Measurements from ENCODE around the gene YLPM1.
A peak's percentile ranks its signal among the peaks of the same experiment; 100 is the strongest.

YLPM1 gene

DNA sequence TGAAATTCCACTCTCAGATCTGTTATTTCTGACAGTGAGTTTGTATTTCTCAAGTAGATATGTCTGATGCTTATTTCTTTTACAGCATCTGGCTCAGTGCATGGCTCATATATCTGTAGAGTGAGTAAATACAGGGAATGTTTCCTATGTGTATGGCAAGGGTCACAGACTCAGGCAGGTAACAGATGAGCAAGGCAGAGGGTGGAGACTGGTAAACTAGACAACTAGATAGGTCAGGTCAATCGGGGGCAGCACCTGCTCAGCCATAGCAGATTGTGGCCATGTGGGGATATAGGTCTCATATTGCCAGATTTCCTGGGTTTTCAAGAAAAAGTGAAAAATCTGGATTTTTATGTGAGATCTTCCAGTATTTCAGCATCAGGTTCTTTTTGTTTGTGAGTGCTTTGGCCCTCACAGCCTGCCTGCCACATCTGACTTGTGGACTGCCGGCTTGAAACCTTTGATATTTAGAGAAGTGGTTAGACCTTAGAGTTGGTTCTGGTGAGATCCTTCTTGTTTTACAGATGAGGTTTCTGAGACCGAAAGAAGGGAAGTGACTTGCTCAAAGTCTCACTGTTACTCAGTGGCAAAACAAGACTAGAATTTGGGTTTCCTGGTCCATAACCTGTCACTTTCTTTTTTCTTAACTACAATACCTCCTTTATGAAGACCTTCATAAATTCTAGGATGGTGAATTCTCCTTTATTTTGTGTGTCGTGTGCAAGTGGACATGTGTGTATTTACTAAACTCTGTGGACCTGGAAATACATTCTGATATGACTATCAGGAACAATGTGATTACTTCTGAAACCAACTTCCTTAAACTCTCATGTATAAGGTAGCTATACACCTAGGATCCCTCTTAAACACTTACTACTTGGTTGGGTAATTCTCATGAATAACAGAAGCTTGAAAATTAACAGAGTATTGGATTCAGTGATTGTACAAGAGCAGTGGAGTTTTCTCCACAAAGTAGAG lies 78.4 kb downstream of the YLPM1 start:
- DNase-seq, result no peak

DNA sequence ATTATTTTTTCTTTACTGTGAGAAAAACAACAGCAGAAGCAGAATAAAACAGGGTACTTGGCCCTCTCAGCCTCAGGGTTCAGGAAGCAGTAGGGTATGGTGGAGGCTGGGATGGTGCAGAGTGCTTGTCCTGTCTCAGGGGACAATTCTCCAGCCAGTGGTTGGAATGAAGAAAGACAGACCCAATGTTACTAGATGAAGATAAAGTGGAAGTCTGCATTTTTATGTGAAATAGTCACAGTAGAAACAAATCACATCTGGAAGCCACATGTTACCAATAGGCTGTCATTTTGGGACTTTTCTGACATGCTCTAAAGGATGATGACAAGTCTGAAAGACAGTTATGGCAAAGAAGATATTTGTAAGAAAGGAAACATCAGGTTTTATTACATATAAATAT lies 80.5 kb downstream of the YLPM1 start:
- DNase-seq, result no peak

DNA sequence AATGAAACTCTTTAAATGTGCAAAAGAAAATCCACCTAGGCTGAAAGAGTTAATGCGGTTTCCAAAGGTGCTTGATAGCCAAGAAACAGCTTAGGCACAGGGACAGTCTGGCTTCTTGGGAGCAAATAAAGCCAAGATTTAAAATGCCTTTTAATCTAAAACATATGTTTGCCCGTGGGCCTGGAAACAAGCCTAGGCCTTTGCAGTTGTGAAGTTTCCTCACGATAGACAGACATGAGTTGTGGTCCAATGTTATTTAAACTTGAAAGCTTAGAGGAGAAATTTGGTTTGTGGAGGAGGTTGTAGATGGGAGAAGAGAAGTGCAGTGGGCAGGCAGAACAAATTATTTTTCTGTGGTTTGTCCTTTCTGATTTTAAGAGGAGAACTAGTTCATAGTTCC lies 83.1 kb downstream of the YLPM1 start:
- no peak for DNase-seq

DNA sequence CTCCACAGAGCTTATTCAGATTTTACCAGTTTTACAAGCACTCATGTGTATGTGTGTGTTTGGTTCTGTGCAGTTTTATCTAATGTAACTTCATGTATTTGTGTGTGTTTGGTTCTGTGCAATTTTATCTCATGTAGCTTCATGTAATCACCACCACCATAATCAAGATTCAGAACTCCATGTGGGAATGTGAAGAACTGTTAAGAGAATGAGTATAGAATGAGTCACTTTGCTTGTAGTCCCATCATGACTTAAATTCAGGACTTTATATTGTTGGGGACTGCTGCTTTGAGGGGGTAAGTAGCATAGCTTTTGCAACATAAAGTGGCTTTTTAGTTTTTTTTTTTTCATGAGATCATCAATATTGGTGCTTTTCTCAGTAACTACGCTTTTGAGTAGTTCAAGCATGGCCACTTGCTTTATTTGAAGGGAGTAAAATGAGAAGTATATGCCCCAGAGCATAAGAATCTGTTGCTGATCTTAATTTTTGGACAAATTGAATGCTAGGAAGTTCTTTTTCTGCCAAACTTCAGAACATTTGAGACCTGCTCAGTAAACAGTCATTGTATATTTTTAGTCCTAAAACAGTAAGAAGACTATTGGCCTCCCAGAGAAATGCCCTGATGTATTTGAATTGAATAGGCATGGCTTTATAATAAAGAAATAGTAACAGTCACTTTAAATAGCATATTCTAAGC lies 84.0 kb downstream of the YLPM1 start:
- DNase-seq, result no peak

DNA sequence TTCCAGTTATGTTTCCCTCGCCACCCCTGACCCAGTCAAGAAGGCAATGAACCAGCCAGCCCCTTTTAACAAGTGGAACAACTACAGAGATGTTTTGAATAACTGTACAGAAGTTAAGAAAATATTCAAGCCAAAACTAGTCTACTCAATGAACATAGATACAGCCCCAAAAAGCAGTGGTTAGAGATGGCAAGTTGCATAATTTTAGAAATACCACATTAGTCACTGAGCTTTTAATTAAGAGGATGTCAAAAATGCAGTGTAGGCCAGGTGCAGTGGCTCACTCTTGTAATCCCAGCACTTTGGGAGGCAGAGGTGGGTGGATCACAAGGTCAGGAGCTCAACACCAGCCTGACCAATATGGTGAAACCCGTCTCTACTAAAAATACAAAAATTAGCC lies 85.7 kb downstream of the YLPM1 start:
- no peak for DNase-seq

GRCh38 chr14:74852922-74853530 lies 89.9 kb downstream of the YLPM1 start:
- no peak for DNase-seq

GRCh38 chr14:74853581-74853980 lies 90.5 kb downstream of the YLPM1 start:
- DNase-seq, result no peak

GRCh38 chr14:74855021-74855420 lies 91.9 kb downstream of the YLPM1 start:
- DNase-seq, result no peak

GRCh38 chr14:74855945-74856344 lies 92.8 kb downstream of the YLPM1 start:
- DNase-seq, result no peak

DNA sequence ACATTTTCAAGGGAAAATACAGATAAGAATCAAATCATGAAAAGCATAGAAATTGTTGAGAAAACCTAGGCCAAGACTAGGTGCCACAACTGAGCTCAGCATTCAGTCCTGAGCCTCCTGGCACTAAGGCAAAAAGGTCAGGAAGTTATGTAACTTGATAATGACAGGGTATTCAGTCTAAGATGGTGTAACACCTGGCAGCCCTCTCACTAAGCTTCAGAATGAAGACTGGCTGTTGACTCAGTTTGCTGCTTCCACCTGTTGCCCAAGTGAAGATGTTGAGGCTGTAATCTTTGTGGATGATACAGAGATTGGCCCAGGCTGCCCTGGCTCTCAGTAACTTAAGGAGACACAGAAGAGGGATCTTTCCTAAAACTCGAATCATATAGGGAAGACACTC lies 93.2 kb downstream of the YLPM1 start:
- no peak for DNase-seq

GRCh38 chr14:74858022-74858421 lies 94.9 kb downstream of the YLPM1 start:
- no peak for DNase-seq

DNA sequence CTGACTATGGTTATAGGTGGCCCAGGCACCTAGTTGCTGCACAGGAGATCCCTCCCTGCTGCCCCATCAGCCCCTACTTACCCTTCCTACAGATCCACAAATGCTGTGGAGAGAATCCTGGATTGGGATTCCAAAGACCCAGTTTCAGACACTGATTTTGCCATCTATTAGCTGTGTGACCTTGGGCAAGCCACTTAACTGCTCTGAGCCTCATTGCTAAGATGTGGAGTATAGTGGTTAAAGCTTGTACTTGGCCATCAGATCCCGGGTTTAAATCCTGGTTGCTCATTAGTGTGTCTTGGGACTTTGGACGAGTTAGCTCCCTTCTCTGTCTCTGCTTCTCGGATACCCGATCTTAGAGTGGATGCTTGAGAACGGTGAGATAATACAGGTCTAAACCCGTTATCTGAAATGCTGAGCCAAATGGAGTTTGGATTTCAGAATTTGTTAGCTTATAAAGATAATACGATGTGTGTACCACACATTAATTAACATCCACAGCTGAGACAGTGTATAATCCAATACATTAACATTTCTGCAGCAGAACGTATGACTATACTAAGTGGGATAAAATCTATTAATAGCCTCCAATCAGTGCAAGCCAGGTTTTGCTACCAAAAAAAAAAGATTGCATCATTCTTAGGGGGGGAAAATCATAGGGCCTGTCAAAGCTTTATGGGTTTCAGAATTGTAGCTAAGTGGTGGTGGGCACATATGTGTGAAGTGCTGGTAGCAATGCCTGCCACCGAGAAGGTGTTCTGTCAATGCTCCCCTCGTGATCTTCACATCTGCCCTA lies 96.8 kb downstream of the YLPM1 start:
- no peak for DNase-seq

DNA sequence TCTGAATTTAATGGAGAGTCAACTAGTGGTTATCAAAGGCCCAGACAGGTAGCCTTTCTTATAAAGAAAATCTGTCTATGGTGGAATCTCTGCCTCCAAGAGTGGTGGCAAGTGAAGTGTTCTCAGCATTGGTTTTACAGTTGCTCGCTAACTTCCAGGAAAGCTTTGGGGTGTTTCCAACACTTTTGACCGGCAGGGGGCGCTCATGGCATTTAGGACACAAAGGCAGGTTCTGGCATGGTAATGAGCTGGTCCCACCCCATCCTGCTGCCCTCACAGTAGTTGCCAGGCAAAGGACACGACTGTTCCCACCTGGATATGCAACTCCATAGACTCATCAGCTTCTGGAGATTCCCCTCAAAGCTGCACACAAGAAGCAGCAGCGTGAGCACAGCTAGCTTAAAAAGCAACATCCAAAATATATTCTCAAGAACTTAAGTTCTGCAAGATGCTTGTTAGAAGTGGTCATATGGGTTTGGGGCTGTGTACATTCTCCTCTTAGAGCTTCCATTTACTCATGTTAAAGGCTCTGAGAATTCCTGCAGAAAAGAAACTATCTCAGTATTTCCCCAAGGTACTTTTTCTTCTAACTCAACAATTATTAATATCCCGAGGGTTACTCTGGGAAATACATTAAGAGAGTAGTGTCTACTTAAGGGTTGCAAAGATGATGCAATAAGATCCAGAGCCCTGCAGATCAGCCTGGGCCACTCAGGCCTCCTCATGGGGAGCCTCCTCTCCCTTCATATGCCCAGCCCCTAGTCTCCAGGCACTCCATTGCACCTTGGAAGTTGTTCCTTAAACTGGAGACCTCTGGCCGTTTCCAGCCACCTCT lies 98.0 kb downstream of the YLPM1 start:
- peak; percentile 71 for DNase-seq

- DNase-seq, result no peak
These were observed 98.6 kb downstream of the YLPM1 start for GRCh38 chr14:74861734-74862090.

DNA sequence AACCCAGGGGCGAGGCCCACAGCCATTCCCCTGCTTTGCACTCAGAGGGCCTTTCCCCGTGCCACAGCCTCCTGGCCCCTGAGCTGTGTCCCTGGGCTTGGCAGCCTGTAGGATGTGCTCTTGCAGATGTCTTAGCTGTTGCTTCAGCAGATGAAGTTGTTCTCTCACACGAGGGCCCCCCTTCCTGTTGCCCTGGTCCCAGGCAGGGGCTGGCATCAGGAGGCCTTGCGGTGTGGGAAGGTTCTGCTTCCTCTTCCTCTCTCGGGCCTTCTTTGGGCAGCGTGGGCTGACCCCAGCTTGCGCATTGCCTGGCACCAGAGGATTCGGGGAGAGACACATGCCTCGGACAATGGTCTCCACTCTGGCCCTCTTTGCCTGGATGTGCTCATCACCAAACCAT lies 100.2 kb downstream of the YLPM1 start:
- no peak for DNase-seq

DNA sequence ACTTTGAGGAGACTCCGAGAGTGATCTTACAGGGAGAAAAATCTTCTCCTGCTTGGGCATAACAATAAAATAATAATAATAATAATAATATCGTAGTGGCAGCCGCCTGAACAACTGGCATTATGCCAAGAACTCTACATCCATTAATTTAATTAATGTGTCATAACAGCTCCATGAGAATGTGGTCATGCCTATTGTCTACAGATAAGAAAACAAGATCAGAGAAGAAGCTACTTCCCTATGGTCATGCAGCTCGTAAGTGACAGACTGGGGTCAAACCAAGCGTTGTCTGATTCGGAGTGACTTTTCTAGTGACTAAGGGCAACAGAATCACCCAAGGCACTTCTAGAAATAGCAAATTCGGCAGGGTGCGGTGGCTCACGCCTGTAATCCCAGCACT lies 101.1 kb downstream of the YLPM1 start:
- DNase-seq, result no peak

GRCh38 chr14:74865156-74865555 lies 102.0 kb downstream of the YLPM1 start:
- no peak for DNase-seq

DNA sequence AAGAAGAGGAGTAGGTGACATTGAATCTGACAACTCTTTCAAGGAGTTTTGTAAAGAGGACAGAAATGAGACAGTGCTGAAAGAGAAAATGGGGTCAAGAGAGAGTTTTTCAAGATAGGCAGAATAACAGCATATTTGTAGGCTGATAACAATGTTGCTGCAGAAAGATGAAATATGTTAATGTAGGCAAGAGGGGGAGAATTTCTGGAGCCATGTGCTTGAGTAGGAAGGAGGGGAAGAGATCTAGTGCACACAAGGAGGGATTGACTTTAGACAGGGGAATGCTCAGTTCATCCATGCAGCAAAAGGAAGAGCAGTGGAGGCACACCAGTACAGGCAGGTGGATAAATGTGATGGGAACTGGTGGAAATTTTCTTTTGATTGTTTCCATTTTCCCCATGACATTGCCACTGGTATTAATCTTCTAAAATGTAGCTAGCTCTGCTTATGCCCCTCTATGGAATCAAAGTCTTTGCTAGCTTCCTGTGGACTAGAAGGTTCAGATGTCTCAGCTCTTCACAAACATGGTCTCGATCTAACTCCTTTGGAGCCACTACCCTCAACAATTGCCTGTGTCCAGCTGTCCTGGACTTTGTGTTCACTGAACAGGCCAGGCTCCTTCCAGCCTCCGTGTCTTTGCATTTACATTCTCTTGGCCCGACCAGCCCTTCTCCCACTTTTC lies 103.7 kb downstream of the YLPM1 start:
- DNase-seq, result no peak

GRCh38 chr14:74867673-74868072 lies 104.6 kb downstream of the YLPM1 start:
- DNase-seq, result no peak

GRCh38 chr14:74868739-74869138 lies 105.6 kb downstream of the YLPM1 start:
- no peak for DNase-seq

GRCh38 chr14:74871819-74872218 lies 108.7 kb downstream of the YLPM1 start:
- no peak for DNase-seq

GRCh38 chr14:74875204-74875603 lies 112.1 kb downstream of the YLPM1 start:
- no peak for DNase-seq

Measured in NCI-H748 treated with DMSO at 0.1 percent for 48 hours (cell line).